ENCODE data around the gene PTCSC3.

DNA sequence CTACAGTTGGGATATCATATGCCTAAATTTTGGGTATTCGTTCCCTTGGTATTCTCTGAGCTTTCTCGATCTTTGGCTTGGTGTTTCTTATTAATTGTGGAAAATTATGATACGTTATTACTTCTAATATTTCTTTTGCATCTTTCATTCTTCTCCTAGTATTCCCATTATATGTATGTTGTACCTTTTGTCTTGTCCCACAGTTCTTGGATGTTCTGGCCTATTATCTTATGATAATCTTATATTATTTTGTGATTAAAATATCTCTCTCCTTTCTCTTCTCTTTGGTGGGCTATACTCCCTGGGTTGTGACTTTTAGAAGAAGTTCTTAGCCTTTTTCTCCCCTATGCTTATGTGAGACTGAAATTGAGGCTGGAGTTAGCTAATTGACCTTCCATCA is 25.2 kb downstream of the PTCSC3 start:
- TF ChIP-seq, protein P1, sequence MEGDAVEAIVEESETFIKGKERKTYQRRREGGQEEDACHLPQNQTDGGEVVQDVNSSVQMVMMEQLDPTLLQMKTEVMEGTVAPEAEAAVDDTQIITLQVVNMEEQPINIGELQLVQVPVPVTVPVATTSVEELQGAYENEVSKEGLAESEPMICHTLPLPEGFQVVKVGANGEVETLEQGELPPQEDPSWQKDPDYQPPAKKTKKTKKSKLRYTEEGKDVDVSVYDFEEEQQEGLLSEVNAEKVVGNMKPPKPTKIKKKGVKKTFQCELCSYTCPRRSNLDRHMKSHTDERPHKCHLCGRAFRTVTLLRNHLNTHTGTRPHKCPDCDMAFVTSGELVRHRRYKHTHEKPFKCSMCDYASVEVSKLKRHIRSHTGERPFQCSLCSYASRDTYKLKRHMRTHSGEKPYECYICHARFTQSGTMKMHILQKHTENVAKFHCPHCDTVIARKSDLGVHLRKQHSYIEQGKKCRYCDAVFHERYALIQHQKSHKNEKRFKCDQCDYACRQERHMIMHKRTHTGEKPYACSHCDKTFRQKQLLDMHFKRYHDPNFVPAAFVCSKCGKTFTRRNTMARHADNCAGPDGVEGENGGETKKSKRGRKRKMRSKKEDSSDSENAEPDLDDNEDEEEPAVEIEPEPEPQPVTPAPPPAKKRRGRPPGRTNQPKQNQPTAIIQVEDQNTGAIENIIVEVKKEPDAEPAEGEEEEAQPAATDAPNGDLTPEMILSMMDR (IDR thresholded peaks at IDR 0.05; ENCODE audit: low read depth, low read length, poor library complexity, severe bottlenecking): no peak
- no peak for TF ChIP-seq EZH2phosphoT487 (IDR thresholded peaks at IDR 0.05; ENCODE audit: borderline replicate concordance, low read length)

All from DOHH2 (cell line).